SU-DHL-6 (cell line): ENCODE measurements around the gene MED10.

Experiments
- H2AFZ ChIP-seq: fragments of 200-600 bp; sonication (generic); 2 replicates; pipeline ENCODE4 v1.6.1; 2014; ENCODE audit warnings: low read depth, mild to moderate bottlenecking, moderate library complexity, mixed read lengths, antibody characterized with exemption, low read length; ENCODE audit not compliant: severe bottlenecking
- H3F3A ChIP-seq: fragments of 200-600 bp; shearing (Covaris generic); 2 replicates; pipeline ENCODE4 v1.6.0; 2016; ENCODE audit warnings: antibody characterized with exemption, mild to moderate bottlenecking; ENCODE audit not compliant: insufficient read depth
- H3K27ac ChIP-seq: fragments of 200-600 bp; sonication (generic); 2 replicates; pipeline ENCODE4 v1.5.1; 2016; ENCODE audit warnings: low read depth, mild to moderate bottlenecking, low read length, moderate library complexity, mixed read lengths
- H3K27me3 ChIP-seq: fragments of 200-600 bp; sonication (generic), shearing (Covaris generic); 2 replicates; pipeline ENCODE4 v1.6.0; 2014; ENCODE audit warnings: mild to moderate bottlenecking, low read length
- H3K36me3 ChIP-seq: fragments of 200-600 bp; sonication (generic); 2 replicates; pipeline ENCODE4 v1.6.1; 2014; ENCODE audit warnings: mild to moderate bottlenecking, low read length, mixed read lengths
- H3K4me2 ChIP-seq: fragments of 300-600, 200-600 bp; shearing (Covaris generic), sonication (generic); 2 replicates; pipeline ENCODE4 v1.6.0; 2014; ENCODE audit warnings: low read length, low read depth, mild to moderate bottlenecking; ENCODE audit not compliant: poor library complexity, severe bottlenecking
- H3K4me3 ChIP-seq: fragments of 200-600 bp; sonication (generic); 2 replicates; pipeline ENCODE4 v1.5.1; 2014; ENCODE audit warnings: antibody characterized with exemption, low read length, mild to moderate bottlenecking, mixed read lengths; ENCODE audit not compliant: insufficient read depth, poor library complexity, severe bottlenecking
- H3K79me2 ChIP-seq: fragments of 200-600 bp; sonication (generic); 2 replicates; pipeline ENCODE4 v1.6.1; 2014; ENCODE audit warnings: mild to moderate bottlenecking, low read length, moderate library complexity; ENCODE audit not compliant: insufficient read depth
- H3K9ac ChIP-seq: fragments of 200-600 bp; sonication (generic); 2 replicates; pipeline ENCODE4 v1.7.0; 2014; ENCODE audit warnings: mild to moderate bottlenecking, low read length
- H3K9me2 ChIP-seq: fragments of 200-600 bp; sonication (generic); replicated peaks from 2 replicates; pipeline ENCODE4 v1.6.1; 2014; ENCODE audit warnings: low read length; ENCODE audit not compliant: insufficient read depth
- H3K9me3 ChIP-seq: fragments of 200-600 bp; sonication (generic); 2 replicates; pipeline ENCODE4 v1.6.1; 2014; ENCODE audit warnings: low read length, mixed read lengths; ENCODE audit not compliant: insufficient read depth
- H4K20me1 ChIP-seq: fragments of 200-600 bp; sonication (generic); 2 replicates; pipeline ENCODE4 v1.6.1; 2014; ENCODE audit warnings: low read depth, mild to moderate bottlenecking, antibody characterized with exemption, low read length, moderate library complexity, mixed read lengths
- EZH2phosphoT487 ChIP-seq: fragments of 200-600 bp; sonication (generic), shearing (Covaris generic); conservative IDR thresholded peaks from 2 replicates; pipeline ENCODE4 v1.6.1; 2018; ENCODE audit warnings: mild to moderate bottlenecking, antibody characterized with exemption, low read length, moderate library complexity, mixed read lengths
- TF ChIP-seq, protein P1 (sequence below): fragments of 200-600 bp; sonication (generic); IDR thresholded peaks from one replicate; pipeline ENCODE4 v1.5.1; 2017; ENCODE audit warnings: antibody characterized with exemption, mild to moderate bottlenecking, low read length, moderate library complexity; ENCODE audit not compliant: insufficient read depth, poor library complexity, severe bottlenecking

Gene MED10

DNA sequence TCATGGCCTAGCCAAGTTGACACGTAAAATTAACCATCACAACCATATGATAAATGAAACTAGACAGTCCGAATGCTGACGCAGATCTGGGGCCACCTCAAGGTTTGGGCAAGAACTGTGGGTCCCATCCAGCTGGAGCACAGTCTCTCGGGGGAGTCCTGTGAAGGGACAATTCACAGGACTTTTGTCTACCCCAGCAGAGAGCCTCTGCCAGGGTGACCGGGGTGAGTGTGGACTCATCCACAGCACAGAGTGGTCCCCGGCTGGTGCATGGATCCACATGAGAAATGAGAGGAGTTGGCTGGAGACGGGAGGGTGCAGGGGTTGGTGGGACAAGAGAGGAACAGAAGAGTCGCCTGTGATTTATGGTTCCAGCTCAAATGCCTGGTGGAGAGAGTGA is 17.7 kb upstream of the MED10 start:
- no peak overlapping the region for H3K4me2 ChIP-seq
- no peaks in the 10 kb centered on the region for H3K9me3 ChIP-seq
- no peaks in the 10 kb centered on the region for H4K20me1 ChIP-seq
- no peak overlapping the region for H3K4me3 ChIP-seq
- no peak overlapping the region for H2AFZ ChIP-seq
- no peak overlapping the region for H3K27ac ChIP-seq
- H3K9ac ChIP-seq = no peak overlapping the region
- no peaks in the 10 kb centered on the region for H3K9me2 ChIP-seq
- TF ChIP-seq, protein P1, sequence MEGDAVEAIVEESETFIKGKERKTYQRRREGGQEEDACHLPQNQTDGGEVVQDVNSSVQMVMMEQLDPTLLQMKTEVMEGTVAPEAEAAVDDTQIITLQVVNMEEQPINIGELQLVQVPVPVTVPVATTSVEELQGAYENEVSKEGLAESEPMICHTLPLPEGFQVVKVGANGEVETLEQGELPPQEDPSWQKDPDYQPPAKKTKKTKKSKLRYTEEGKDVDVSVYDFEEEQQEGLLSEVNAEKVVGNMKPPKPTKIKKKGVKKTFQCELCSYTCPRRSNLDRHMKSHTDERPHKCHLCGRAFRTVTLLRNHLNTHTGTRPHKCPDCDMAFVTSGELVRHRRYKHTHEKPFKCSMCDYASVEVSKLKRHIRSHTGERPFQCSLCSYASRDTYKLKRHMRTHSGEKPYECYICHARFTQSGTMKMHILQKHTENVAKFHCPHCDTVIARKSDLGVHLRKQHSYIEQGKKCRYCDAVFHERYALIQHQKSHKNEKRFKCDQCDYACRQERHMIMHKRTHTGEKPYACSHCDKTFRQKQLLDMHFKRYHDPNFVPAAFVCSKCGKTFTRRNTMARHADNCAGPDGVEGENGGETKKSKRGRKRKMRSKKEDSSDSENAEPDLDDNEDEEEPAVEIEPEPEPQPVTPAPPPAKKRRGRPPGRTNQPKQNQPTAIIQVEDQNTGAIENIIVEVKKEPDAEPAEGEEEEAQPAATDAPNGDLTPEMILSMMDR = no peak
- H3K27me3 ChIP-seq = no peaks in the 10 kb centered on the region
- no peaks in the 10 kb centered on the region for H3K36me3 ChIP-seq
- no peaks in the 10 kb centered on the region for H3K79me2 ChIP-seq
- H3F3A ChIP-seq = no peaks in the 10 kb centered on the region

DNA sequence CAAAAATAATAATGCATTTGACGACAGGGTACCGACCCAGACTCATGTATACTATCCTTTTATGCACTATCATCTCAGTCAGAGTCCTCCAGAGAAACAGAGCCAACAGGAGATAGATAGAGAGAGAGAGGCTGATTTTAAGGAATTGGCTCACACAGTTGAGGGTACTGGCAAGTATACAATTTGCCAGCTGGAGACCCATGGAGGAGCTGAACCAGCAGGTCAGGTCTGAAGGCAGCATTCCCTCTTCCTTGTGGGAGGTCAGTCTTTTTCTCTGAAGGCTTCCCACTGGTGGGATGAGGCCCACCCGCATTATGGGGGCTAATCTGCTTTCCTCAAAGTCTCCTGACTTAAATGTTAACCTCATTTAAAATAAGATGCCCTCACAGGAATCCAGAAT is 17.3 kb upstream of the MED10 start:
- H4K20me1 ChIP-seq = no peaks in the 10 kb centered on the region
- H3K9me2 ChIP-seq = no peaks in the 10 kb centered on the region
- no peak overlapping the region for H3K4me2 ChIP-seq
- H2AFZ ChIP-seq = no peak overlapping the region
- H3K79me2 ChIP-seq = no peaks in the 10 kb centered on the region
- H3K9ac ChIP-seq = no peak overlapping the region
- H3K27ac ChIP-seq = no peak overlapping the region
- H3K36me3 ChIP-seq = no peaks in the 10 kb centered on the region
- no peaks in the 10 kb centered on the region for H3K27me3 ChIP-seq
- no peaks in the 10 kb centered on the region for H3F3A ChIP-seq
- no peak for TF ChIP-seq EZH2phosphoT487
- TF ChIP-seq, protein P1 = no peak
- H3K9me3 ChIP-seq = no peaks in the 10 kb centered on the region
- H3K4me3 ChIP-seq = no peak overlapping the region

DNA sequence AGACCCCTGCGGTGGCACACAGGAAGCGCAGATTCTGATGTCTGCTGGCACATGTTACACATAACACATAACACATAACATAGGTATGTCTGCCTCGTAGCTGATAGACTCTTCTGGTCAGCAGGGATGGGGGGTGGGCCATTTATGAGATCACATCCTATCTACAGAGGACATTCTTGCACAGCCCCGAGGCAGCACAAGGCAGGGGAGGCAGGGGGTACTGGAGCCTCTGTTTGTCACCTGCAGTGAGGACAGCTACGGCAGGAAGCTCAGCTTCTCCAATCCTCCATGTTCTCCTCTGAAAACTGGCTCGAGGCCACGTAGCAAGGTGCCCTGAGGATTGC is 16.7 kb upstream of the MED10 start:
- H3K79me2 ChIP-seq = no peaks in the 10 kb centered on the region
- no peak overlapping the region for H3K4me2 ChIP-seq
- no peaks in the 10 kb centered on the region for H3F3A ChIP-seq
- H2AFZ ChIP-seq = no peak overlapping the region
- no peaks in the 10 kb centered on the region for H3K36me3 ChIP-seq
- no peaks in the 10 kb centered on the region for H4K20me1 ChIP-seq
- H3K9me3 ChIP-seq = no peaks in the 10 kb centered on the region
- no peak for TF ChIP-seq EZH2phosphoT487
- TF ChIP-seq, protein P1 = no peak
- no peak overlapping the region for H3K27ac ChIP-seq
- no peaks in the 10 kb centered on the region for H3K27me3 ChIP-seq
- H3K9me2 ChIP-seq = no peaks in the 10 kb centered on the region
- H3K4me3 ChIP-seq = no peak overlapping the region
- H3K9ac ChIP-seq = no peak overlapping the region
